ENCODE measurements around the gene DOK3.

- no peak for TF ChIP-seq CTCF (IDR thresholded peaks at IDR 0.05; ENCODE audit: insufficient read depth, low read length)
- TF ChIP-seq POLR2AphosphoS5 (IDR thresholded peaks at IDR 0.05; ENCODE audit: low read depth), result no peak
- TF ChIP-seq GABPA (IDR thresholded peaks at IDR 0.05; ENCODE audit: low read depth), result no peak
- no peak for TF ChIP-seq REST (IDR thresholded peaks at IDR 0.05; ENCODE audit: insufficient replicate concordance, low read depth)
Measured at GRCh38 chr5:177524539-177524900, 14.9 kb upstream of the DOK3 start.
